Skin epidermis (tissue), 12 donors: ENCODE data around the gene IRX6.

ENCODE experiments used
- H3K27ac ChIP-seq, 21 experiments: fragments of 200-600 bp; sonication (generic) in 11 of 21; one replicate each; pipeline ENCODE4 v1.5.0; 2020; ENCODE audit warnings: mild to moderate bottlenecking in 3 of 21, inconsistent platforms in 2 of 21, moderate library complexity in 2 of 21
- H3K4me3 ChIP-seq, 7 experiments: fragments of 200-600 bp; sonication (generic) in 2 of 7; one replicate each; pipeline ENCODE4 v1.5.0; 2020; ENCODE audit warnings: inconsistent platforms in 2 of 7, mild to moderate bottlenecking in 2 of 7, moderate library complexity in 1 of 7

IRX6 gene

DNA sequence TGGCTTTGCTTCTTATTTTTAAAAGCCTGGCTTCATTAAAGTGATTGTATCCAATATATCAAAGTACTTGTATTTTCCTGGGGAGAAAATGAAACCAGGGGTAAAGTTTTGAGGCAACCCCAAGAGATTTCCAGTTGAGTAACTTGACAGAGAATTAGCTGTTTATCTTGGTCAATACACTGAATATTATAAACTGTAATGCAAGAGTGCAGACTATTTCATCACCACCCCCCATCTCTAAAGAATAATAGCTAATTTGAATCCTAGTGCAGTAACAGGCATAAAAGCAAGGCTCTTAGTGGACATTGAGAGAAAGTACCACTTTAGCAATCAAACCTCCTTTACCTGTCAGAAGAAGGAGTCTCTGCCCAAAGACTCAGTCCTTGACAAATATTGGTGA lies 27.0 kb downstream of the IRX6 start:
- no peak overlapping the region for H3K27ac ChIP-seq
- H3K4me3 ChIP-seq, result no peak overlapping the region

DNA sequence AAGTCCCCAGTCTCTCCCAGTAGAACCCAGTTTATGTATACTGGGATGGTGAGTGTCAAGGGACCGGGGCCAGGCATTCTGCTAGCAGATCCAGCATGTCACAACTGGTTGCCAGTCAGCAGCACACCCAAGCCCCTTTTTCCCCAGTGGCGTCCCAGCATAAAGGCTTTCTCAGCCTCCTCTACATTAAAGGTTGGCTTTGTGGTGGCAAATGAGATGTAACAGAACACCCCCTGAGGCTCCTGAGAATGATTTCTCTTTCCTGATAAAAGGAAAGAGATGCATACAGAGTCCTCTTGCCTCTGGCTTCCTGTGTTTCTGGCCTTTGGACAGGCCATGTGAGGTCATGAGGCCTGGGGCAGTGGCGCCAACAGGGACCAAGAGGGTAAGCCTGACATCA lies 27.9 kb downstream of the IRX6 start:
- Histone ChIP-seq H3K27ac (no peak overlapping the region), H3K4me3 (no peak overlapping the region)

- H3K4me3 ChIP-seq, result no peak overlapping the region
These were observed 33.2 kb downstream of the IRX6 start for GRCh38 chr16:55357241-55357640.

GRCh38 chr16:55359946-55360345 lies 35.9 kb downstream of the IRX6 start:
- no peak overlapping the region for H3K27ac ChIP-seq
- H3K4me3 ChIP-seq, result no peak overlapping the region

More at GRCh38 chr16:55357241-55357640, 33.2 kb downstream of the IRX6 start:
- no peak overlapping the region for H3K27ac ChIP-seq

DNA sequence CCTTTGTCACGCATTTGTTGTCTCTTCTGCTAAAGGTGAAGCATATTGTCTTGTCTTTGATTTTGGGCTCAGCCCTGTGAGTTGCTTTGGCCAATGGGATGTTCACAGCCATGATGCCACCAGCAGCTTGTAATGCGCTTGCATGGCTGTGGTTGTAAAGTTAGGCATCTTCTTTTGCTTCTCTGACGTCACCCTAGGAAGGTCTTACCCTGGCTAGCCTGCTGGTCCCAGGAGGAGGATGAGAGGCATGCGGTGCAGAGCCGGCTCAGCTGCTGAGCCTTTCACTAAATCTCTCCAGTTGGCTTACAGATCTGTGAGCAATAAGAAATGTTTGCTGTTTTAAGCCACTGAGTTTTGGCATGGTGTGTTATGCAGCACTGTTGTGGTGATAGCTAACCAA lies 40.8 kb downstream of the IRX6 start:
- H3K4me3 ChIP-seq, result no peak overlapping the region
- no peak overlapping the region for H3K27ac ChIP-seq

- H3K4me3 ChIP-seq, result no peak overlapping the region
- H3K27ac ChIP-seq, result peak overlapping the region in 4 of 21 experiments; percentile 7 to 45 (median 23)
These were observed 43.4 kb downstream of the IRX6 start for GRCh38 chr16:55367301-55367811.

- no peak overlapping the region for H3K4me3 ChIP-seq
- peak overlapping the region in 1 of 21 experiments; percentile 31 for H3K27ac ChIP-seq
These were observed 44.0 kb downstream of the IRX6 start for GRCh38 chr16:55367866-55368603.

DNA sequence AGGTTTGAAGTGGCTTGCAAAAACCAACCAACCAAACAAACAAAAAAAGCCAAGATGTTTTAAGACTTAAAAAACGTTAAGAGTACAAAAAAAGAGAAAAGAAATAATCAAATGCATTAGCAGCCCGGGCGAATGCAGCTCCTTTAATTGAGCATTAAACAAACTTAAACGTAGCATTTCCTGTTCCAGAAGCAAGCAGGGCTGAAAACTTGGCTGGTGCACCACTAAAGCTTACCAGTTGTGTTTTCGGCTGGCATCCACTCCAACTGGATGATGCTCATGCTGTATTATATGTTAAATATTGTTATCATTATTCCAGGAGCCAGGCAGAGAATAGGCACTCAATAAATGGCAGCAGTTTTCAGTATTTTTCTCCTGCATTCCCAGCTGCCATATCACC lies 45.1 kb downstream of the IRX6 start:
- H3K4me3 ChIP-seq, result no peak overlapping the region
- H3K27ac ChIP-seq, result no peak overlapping the region

GRCh38 chr16:55370762-55371482 lies 46.9 kb downstream of the IRX6 start:
- Histone ChIP-seq H3K27ac (peak overlapping the region in 2 of 21 experiments; percentile 26 to 33), H3K4me3 (peak overlapping the region in 1 of 7 experiments; percentile 0)

DNA sequence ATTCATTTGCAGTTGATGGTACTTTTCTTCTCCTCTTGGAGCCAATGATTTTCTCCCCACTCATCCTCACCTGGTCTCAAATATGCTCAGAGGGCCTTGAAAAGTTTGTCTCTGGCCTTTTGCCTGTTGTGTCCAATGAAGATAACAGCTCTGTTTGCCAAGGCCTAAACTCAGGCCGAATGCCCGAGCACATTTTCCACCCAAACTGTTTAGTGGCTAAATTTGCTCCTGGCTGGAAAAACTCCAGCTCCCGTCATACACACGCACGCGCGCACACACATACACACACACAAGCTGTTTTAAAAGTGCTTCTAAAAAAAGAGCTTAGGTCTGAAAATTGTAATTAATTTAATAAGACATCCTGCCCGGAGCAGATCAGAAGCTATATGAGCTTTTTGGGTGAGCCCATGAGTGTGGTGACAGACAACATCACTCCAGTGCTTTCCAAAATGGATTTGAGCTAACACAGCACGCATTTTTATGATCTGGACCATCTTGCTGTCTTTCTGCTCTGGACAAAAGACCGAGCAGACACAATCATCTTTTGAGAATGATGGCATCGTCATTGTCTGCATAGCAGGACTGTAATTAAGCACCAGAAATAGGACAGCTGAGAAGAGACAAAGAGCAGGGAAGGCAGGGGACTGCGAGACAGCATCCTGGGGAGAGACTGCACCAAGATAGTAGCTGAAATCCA lies 48.9 kb downstream of the IRX6 start:
- Histone ChIP-seq H3K27ac (peak overlapping the region in 1 of 21 experiments; percentile 26), H3K4me3 (no peak overlapping the region)

DNA sequence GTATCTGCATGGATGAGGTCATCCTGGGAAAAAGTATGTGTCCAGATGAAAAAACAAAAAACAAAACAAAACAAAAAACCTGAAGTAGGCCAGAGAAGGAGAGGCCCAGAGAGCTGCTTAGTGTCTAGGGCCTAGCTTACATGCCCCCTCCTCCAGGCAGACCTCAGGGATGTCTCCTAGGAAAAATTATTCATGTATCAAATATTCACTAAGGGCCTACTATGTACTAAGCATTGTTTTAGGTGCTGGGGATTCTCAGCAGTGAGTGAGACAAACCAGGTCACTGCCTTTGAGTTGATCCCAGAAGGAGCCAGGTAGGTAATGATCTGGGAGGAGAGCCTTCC lies 49.5 kb downstream of the IRX6 start:
- no peak overlapping the region for H3K4me3 ChIP-seq
- peak overlapping the region in 2 of 21 experiments; percentile 21 to 26 for H3K27ac ChIP-seq

DNA sequence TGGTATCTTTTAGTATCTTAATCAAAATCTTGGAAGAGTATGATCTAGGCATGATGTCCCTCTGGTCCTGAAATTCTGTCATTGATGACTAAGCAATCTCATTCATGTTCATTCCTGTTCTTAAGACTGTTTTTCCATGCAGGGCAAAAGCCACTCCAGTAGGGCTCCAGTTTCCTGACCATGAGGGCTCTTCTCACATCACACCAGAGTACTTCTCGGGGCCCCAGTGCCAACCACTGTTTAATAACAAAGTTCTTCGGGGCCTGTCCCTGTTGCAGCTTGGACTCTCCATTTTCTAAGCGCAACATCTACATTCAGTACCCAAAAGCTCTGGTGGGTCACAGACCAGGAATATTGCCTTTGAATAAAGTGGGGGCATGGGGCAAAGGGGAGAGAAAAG lies 52.0 kb downstream of the IRX6 start:
- Histone ChIP-seq H3K27ac (no peak overlapping the region), H3K4me3 (no peak overlapping the region)

DNA sequence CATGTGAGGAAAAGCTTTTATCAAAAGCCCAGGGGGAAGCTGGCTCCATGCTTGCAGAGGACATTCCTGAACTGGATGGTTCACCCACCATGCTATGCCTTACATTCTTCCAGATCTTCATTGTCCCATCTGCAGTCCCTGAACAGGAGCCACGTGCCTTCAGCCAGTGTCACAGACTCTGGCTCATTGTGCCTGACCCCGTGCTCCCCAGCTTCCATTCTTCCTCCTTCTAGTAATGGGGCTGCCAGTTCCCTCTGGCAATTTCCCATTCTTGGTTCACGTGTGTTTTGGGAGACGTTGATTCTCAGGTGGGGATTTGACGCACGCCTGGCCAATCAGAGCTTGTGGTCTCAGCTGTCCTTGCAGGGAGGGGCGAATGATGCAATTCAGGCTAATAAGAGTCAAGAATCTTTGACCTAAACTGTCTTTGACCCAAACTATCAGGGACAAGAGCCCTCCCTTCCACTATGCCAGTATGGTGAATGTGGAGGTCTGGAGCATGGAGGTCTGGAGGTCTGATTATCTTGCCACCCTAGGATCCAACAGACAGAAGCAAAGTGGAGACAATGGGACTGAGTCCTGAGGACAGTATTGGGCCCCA lies 52.7 kb downstream of the IRX6 start:
- Histone ChIP-seq H3K4me3 (no peak overlapping the region), H3K27ac (no peak overlapping the region)

GRCh38 chr16:55377840-55378239 lies 53.8 kb downstream of the IRX6 start:
- Histone ChIP-seq H3K4me3 (no peak overlapping the region), H3K27ac (no peak overlapping the region)

DNA sequence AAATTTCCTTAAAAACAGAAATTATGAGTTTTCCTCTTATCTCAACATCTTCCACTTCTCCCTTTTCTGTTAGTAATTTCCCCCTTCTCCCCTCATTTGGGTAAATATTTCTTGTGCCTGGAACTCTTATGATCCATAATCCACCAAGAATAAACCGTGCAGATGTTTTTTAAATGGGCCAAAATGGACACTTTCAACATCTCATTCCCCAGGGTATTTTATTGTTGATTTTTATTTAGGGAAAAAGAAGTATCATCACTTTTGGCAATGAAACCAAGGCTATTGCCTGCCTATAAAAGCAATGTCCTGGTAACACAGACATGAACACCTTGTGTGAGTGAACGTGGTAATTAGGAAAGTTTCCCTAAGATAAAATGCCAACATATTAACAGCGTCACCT lies 54.6 kb downstream of the IRX6 start:
- no peak overlapping the region for H3K4me3 ChIP-seq
- H3K27ac ChIP-seq, result no peak overlapping the region

DNA sequence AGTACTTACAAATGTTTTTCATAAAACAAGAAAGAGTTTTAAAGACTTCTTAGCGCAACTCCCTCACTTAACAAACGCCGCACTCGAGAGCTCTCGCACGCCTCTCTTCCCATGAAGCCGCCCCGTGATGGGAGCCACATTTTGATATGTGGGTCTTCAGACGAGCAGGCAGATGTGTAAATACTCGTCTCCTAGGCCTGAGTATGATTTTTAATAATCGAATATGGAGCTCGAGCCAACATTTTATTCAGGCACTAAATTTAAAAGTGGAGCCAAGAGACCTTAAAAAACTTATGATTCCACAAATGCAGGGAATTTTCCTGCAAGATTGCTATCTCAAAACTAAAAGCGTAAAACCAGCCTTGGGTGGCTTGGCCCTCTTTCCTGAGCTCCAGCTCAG lies 55.4 kb downstream of the IRX6 start:
- no peak overlapping the region for H3K27ac ChIP-seq
- no peak overlapping the region for H3K4me3 ChIP-seq

GRCh38 chr16:55379876-55380390 lies 55.9 kb downstream of the IRX6 start:
- Histone ChIP-seq H3K27ac (no peak overlapping the region), H3K4me3 (no peak overlapping the region)
